GM10847 (cell line): ENCODE data around the gene ATXN7L2.

Experiments
- POLR2A ChIP-seq: IDR thresholded peaks from 2 replicates; pipeline ENCODE4 v1.6.1; 2011; ENCODE audit not compliant: insufficient read length; ENCODE audit errors: extremely low read depth

The ATXN7L2 gene

DNA sequence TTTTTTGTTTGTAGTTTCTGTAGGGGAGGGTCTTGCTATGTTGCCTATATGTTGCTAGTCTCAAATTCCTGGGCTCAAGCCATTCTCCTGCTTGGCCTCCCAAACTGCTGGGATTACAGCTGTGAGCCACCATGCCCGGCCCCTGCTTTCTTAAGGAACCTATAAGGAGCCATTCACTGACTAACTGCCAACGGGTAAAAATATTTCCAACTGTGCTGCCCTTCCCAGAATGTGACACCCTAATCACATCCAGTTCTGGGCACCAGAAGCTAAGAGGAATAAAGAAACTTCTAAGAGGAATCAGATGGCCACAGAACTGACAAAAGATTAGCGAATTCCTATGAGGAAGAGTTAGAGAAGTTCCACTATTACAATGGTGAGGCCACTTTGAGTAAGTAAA, 10.9 kb upstream of the ATXN7L2 start:
- TF ChIP-seq POLR2A = no peak

GRCh38 chr1:109474697-109475096, 9.0 kb upstream of the ATXN7L2 start:
- TF ChIP-seq POLR2A = no peak

- no peak for TF ChIP-seq POLR2A
These were observed 8.4 kb upstream of the ATXN7L2 start for GRCh38 chr1:109475261-109475660.

DNA sequence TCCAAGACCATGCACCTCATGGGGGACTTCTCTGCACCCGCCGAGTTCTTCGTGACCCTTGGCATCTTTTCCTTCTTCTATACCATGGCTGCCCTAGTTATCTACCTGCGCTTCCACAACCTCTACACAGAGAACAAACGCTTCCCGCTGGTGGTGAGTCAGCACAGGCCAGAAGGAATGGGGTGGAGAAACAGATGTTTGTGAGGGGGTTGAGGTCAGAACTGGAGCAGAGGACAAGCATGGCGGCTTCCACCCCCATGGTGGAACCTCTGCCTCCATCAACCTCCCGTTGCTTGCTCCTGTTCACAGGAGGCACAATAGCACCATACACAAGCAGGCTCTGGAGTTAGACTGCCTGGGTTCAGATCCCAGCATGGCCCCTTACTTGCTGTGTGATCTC, 6.9 kb upstream of the ATXN7L2 start:
- no peak for TF ChIP-seq POLR2A

DNA sequence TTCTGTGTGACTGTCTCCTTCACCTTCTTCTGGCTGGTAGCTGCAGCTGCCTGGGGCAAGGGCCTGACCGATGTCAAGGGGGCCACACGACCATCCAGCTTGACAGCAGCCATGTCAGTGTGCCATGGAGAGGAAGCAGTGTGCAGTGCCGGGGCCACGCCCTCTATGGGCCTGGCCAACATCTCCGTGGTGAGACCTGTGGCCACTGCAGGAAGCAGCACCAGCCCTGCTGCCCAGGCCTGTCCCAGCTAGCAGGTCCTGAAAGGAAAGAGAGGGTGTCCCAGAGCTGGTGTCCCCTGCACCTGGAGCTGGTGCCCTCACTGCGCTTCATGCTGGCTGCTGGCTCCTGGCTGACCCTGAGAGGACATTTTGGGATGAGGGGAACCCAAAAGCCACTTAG, 5.9 kb upstream of the ATXN7L2 start:
- no peak for TF ChIP-seq POLR2A

DNA sequence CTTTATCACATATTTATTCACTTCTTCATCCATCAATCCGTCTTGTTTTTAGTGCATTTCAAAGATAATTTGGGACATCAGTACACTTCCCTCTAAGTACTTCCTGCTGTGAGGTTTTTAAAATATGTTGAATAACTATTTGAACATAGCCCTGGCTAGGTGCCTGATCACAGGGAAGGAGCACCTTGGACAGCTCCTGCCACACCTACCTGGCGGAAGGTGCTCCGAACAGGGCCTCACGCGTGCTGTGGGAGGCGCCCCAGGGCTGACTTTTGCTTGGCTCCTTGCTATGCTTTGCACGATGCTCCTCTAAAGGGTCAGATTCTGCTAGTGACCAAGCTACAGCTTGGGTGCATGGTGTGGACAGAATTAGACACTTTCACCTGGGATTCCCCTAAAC, 4.9 kb upstream of the ATXN7L2 start:
- TF ChIP-seq POLR2A = no peak

DNA sequence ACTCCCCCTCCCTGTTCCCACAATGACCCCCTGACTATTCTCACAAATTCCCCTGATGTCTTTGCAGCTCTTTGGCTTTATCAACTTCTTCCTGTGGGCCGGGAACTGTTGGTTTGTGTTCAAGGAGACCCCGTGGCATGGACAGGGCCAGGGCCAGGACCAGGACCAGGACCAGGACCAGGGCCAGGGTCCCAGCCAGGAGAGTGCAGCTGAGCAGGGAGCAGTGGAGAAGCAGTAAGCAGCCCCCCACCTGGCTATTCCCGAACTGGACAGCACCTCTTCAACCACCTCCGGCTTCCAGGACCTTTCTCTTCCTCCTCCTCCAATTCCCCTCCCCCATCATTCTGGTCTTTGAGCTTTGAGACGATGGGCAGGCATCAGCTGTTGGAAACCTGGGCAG, 4.4 kb upstream of the ATXN7L2 start:
- TF ChIP-seq POLR2A = no peak

DNA sequence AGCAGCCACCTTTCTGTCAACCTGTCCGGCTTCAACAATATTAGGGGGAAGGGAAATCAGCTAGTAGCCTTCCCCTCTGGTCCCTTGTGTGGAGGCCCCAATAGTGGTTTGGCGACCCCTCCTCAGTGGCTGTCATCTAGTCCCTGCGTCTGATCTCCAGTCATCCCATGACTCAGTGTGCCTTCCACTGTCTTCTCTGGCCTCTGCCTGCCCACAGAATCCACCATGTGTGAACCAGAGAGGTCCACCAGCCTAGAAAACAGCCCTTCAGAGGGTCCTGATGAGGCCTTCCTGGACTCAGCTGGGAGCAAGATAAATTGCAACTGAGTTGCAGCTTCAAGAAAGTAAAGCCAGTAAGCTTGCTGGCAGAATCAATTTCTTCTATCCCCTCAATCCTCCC, 3.8 kb upstream of the ATXN7L2 start:
- TF ChIP-seq POLR2A = no peak

DNA sequence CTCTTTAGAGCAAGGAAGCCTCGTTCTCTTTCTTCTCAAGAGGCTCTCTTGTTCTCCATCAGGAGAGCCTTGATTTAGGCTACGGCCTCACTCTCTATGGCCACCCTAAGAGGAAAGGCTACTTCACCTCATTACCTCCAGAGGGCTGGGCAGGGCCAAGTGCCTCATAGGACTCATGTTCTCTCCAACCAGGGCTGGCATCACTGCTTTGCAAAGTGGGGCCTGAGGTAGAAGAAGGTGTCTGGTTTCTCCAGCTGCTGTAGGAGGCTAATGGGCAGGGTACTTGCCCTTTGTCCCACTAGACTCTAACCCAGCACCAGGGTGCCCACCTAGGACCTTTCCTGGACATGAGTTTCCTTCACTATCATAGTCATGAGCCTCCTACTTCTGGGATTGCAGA, 2.1 kb upstream of the ATXN7L2 start:
- no peak for TF ChIP-seq POLR2A

DNA sequence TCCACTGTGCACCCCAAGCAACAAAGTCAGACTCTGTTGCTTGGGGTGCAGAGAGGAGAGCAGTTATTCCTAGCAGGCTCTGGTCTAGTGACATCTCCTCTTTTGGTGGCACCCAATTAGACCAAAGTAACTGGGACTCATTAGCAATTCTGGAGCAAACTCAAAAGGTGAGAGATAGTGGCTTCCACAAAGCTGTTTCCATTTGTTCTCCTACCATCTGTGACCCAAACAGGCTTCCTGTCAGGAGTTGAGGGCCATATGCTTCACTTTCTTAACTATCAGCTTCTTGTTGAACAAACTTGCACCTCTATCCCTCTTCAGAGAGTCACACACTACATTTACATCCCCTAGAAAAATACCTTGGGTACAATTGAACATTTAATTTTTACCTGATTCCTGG, 1.5 kb upstream of the ATXN7L2 start:
- no peak for TF ChIP-seq POLR2A

- TF ChIP-seq POLR2A = no peak
These were observed 674 bp upstream of the ATXN7L2 start for GRCh38 chr1:109482791-109483671.

GRCh38 chr1:109484519-109484975, 842 bp downstream of the ATXN7L2 start:
- TF ChIP-seq POLR2A = no peak

- TF ChIP-seq POLR2A = no peak
These were observed 1.3 kb downstream of the ATXN7L2 start for GRCh38 chr1:109485001-109485400.

GRCh38 chr1:109487261-109487660, 3.6 kb downstream of the ATXN7L2 start:
- TF ChIP-seq POLR2A = no peak

GRCh38 chr1:109488201-109488600, 4.5 kb downstream of the ATXN7L2 start:
- TF ChIP-seq POLR2A = no peak

DNA sequence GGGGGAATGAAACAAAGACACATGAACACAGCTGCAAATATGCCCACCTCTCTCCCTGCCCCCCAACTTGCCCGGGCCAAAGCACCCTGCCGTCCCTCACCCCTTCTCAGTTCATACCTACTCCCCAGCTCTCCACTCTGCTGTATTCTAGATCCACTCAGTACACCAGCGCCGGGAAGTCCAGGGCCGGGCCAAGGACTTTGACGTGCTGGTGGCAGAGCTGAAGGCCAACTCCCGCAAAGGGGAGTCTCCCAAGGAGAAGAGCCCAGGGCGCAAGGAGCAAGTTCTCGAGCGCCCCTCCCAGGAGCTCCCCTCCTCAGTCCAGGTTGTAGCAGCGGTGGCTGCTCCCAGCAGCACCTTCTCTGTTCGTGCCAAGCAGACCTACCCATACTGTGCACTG, 5.0 kb downstream of the ATXN7L2 start:
- TF ChIP-seq POLR2A = no peak

- TF ChIP-seq POLR2A = no peak
These were observed 6.6 kb downstream of the ATXN7L2 start for GRCh38 chr1:109490029-109490933.

- TF ChIP-seq POLR2A = no peak
These were observed 7.2 kb downstream of the ATXN7L2 start for GRCh38 chr1:109490934-109491302.
